Adrenal gland (tissue), 12 donors: ENCODE measurements around the gene MRPL41. TPM values are rescaled to one million over a fixed set of nuclear protein-coding genes. Genes with fewer than 3 reads are reported as not detected.
"Not testable (repeated sequence)": the region's sequence is repeated elsewhere in the genome, so short reads cannot be mapped to it uniquely, and the experiment has no call there.

Experiments
- DNase-seq, 7 donors: peaks; one replicate each; pipeline ENCODE4 v3.0.0-alpha.2; 2019 to 2020
- H3K27ac ChIP-seq, 5 donors: fragments of 200-600 bp; sonication (generic) in 4 of 5; 1 replicate in 3 of 5; 2 replicates in 2 of 5; pipeline versions ENCODE4 v1.5.1 to v1.8.0; 2016 to 2020; ENCODE audit warnings: mild to moderate bottlenecking in 1 of 5
- H3K27me3 ChIP-seq: fragments of 200-600 bp; 2 replicates; pipeline ENCODE4 v1.8.0; 2021
- H3K36me3 ChIP-seq, 2 donors: fragments of 200-600 bp; replicated peaks in 1 of 2; 1 replicate in 1 of 2; 2 replicates in 1 of 2; pipeline versions ENCODE4 v1.5.1 to v1.8.0; 2018 to 2022
- H3K4me1 ChIP-seq, 2 donors: fragments of 200-600 bp; replicated peaks in 1 of 2; 1 replicate in 1 of 2; 2 replicates in 1 of 2; pipeline versions ENCODE4 v1.5.1 to v1.8.0; 2018 to 2021
- H3K4me3 ChIP-seq, 4 donors: fragments of 200-600 bp; sonication (generic) in 3 of 4; one replicate each; pipeline ENCODE4 v1.5.1; 2016 to 2018
- H3K9me3 ChIP-seq, 3 donors: fragments of 200-600 bp; sonication (generic) in 1 of 3; replicated peaks in 1 of 3; 1 replicate in 2 of 3; 2 replicates in 1 of 3; pipeline versions ENCODE4 v1.5.1 to v1.8.0; 2016 to 2021
- POLR2A ChIP-seq, 2 donors: fragments of 450-650 bp; IDR thresholded peaks; one replicate each; pipeline ENCODE4 v1.6.1; 2017; ENCODE audit warnings: antibody characterized with exemption in 2 of 2, mild to moderate bottlenecking in 2 of 2, moderate library complexity in 1 of 2
- WGBS, 4 donors: extraction: QIAGEN DNeasy Blood & Tissue Kit in 2 of 4; methylation state at CpG; one replicate each; pipeline versions ENCODE4 v1.1.5 to v1.1.7; 2013 to 2017; 5-methylcytosine and 5-hydroxymethylcytosine counted together
- intact Hi-C, 2 donors: fragments of 100-400 bp; cut with DNase I; formaldehyde crosslinking; loops; one replicate each; pipeline versions ENCODE4 v1.14.1 to v1.15.0; 2022 to 2023
- polyA plus RNA-seq, 3 donors: library from polyadenylated mRNA; stranded (reverse); fragments of 200-250 nt in 2 of 3; fragments of 350-450 nt in 1 of 3; fragmentation: Illumina TruSeq in 1 of 3; extraction: RNeasy Lipid Tissue Mini Kit (QIAGEN cat#74804) in 1 of 3; gene quantifications; one replicate each; pipeline ENCODE4 v1.2.3, GENCODE V29; 2013 to 2014
- total RNA-seq, 9 donors: library from RNA; depleted of rRNA in 4 of 9; stranded (reverse); fragments of >200 nt in 4 of 9; fragments of 120-200 nt in 1 of 9; fragmentation: NEBNext Ultra II Directional in 1 of 9; extraction: Animal tissue kit (Norgen Biotek cat#: 25700) in 1 of 9; gene quantifications; one replicate each; pipeline versions ENCODE4 v1.1.0 to v1.2.4, GENCODE V29; 2013 to 2023
- TF ChIP-seq, protein P1 (sequence below), 6 experiments: fragments of 450-650 bp in 4 of 6; fragments of 200-600 bp in 2 of 6; sonication (generic) in 1 of 6; IDR thresholded peaks; 1 replicate in 5 of 6; 2 replicates in 1 of 6; pipeline versions ENCODE4 v1.5.1 to v1.8.0; 2016 to 2021; ENCODE audit warnings: antibody characterized with exemption in 6 of 6, mild to moderate bottlenecking in 2 of 6, moderate library complexity in 1 of 6
- donor health status: healthy with polysubstance abuse.
- donor health status: Bipolar disorder and iron deficiency.
- donor health status: DM: yes; HTN: yes; CAD: no.
- donor health status: DM: no; HTN: no; CAD: no.
- donor health status: DM: no; HTN: no; CAD: no.
- donor health status: DM: yes; HTN: yes; CAD: no.

MRPL41 gene
- total and polyA plus RNA-seq, 12 donors: 6.1 to 335 (median 84.6) TPM

DNA sequence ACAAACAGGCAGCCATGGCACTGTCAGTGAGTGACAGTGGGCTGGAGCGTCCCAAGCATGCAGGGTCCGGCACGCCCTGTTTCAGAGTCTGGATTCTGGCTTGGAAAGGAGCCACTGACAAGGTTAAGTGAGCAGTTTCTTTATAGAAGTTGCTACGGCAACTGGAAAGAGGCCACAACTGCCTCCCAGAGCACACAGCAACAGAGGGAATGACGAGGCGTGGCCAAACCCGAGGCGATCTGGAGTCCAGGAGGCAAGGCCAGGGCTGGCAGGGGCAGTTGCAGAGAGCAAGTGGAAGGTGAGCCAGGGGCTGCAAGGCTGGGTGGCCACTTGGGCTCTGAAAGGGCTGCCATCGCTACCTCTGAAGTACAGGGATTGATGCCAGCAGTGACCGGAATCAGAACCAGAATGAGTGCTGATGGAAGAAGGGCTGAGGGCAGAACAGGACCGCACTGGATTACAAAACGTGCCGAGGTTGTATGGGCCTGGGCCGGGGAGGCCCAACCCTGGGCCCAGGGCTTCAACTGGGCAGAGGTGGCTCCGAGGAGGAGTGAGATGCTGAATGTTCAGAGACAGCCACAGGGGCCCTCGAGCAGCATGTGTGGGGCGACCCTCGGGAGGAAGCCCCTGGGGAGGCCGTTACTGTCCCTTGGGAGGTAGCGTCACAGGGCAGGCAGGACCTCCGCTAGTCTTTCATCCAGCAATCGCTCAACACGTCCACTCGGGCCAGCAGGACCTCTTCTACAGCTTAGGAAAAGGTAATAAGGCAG, 4.6 kb downstream of the MRPL41 start:
- H3K9me3 ChIP-seq: no peaks in the 10 kb centered on the region
- DNase-seq: peak; percentile 50 to 85 (median 76)
- intact Hi-C loops: no loop called here
- no peaks in the 10 kb centered on the region for H3K27me3 ChIP-seq
- H3K27ac ChIP-seq: peak overlapping the region in 2 of 5 donors; percentile 0 to 47
- WGBS, 4 donors: 66 to 78% (median 75%) methylated on average over 13 to 24 of the region's 24 CpGs
- TF ChIP-seq, protein P1, sequence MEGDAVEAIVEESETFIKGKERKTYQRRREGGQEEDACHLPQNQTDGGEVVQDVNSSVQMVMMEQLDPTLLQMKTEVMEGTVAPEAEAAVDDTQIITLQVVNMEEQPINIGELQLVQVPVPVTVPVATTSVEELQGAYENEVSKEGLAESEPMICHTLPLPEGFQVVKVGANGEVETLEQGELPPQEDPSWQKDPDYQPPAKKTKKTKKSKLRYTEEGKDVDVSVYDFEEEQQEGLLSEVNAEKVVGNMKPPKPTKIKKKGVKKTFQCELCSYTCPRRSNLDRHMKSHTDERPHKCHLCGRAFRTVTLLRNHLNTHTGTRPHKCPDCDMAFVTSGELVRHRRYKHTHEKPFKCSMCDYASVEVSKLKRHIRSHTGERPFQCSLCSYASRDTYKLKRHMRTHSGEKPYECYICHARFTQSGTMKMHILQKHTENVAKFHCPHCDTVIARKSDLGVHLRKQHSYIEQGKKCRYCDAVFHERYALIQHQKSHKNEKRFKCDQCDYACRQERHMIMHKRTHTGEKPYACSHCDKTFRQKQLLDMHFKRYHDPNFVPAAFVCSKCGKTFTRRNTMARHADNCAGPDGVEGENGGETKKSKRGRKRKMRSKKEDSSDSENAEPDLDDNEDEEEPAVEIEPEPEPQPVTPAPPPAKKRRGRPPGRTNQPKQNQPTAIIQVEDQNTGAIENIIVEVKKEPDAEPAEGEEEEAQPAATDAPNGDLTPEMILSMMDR (IDR thresholded peaks at IDR 0.05): no peak
- no peak for TF ChIP-seq POLR2A (IDR thresholded peaks at IDR 0.05)
- H3K4me3 ChIP-seq: no peak overlapping the region
- peaks cover 0 to 36% of the 10 kb centered on the region in 2 donors for H3K36me3 ChIP-seq
- H3K4me1 ChIP-seq: peaks cover 0 to 9% of the 10 kb centered on the region in 2 donors

DNA sequence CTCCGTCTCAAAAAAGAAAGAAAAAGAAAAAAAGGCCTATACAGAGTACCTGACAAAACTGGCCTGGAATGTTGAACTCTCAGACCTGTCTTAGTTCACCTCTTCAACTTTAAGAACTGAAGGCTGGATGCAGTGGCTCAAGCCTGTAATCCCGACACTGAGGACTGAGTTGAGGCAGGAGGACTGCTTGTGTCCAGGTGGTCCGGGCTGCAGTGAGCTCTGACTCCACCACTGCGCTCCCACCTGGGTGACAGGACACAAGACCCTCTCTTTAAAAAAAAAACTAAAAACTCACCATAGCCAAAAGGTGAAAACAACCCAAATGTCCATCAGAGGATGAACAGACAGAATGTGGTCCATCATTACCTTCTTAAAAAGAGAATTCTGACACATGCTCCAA, 6.4 kb downstream of the MRPL41 start:
- no peak for TF ChIP-seq POLR2A (IDR thresholded peaks at IDR 0.05)
- TF ChIP-seq, protein P1 (IDR thresholded peaks at IDR 0.05): no peak
- DNase-seq: no peak
- no peaks in the 10 kb centered on the region for H3K9me3 ChIP-seq
- H3K4me3 ChIP-seq: no peak overlapping the region
- intact Hi-C loops: no loop called here
- no peaks in the 10 kb centered on the region for H3K27me3 ChIP-seq
- H3K36me3 ChIP-seq: peaks cover 0 to 42% of the 10 kb centered on the region in 2 donors
- 95 to 100% (median 97%) methylated on average over 4 of the region's 4 CpGs for WGBS, 4 donors
- no peaks in the 10 kb centered on the region for H3K4me1 ChIP-seq
- H3K27ac ChIP-seq: no peak overlapping the region

DNA sequence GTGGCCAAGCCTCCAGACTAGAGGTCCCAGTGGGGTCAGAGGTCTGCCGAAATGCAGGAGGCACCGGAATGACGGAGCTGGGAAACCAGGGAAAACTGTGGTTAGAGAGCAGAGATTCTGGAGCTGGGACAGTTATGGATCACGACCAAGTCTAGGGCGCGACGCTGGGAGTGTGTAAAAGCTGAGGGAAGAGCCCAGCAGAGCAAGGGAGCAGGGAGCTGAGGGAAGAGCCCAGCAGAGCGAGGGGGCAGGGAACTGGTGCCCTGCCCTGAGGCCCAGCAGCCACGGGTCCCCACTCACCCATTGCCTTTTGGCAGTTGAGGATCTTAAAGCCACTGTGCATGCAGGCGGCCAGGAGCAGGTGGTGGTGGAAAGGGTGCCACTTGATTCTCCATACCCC, 12.5 kb downstream of the MRPL41 start:
- WGBS, 4 donors: 91 to 97% (median 94%) methylated on average over 10 of the region's 10 CpGs
- H3K27me3 ChIP-seq: no peaks in the 10 kb centered on the region
- H3K9me3 ChIP-seq: no peaks in the 10 kb centered on the region
- DNase-seq: no peak
- no peaks in the 10 kb centered on the region for H3K4me1 ChIP-seq
- peaks cover 0 to 22% of the 10 kb centered on the region in 2 donors for H3K36me3 ChIP-seq
- no peak overlapping the region for H3K4me3 ChIP-seq
- intact Hi-C loops: no loop called here
- TF ChIP-seq, protein P1 (IDR thresholded peaks at IDR 0.05): no peak
- TF ChIP-seq POLR2A (IDR thresholded peaks at IDR 0.05): no peak
- H3K27ac ChIP-seq: no peak overlapping the region

DNA sequence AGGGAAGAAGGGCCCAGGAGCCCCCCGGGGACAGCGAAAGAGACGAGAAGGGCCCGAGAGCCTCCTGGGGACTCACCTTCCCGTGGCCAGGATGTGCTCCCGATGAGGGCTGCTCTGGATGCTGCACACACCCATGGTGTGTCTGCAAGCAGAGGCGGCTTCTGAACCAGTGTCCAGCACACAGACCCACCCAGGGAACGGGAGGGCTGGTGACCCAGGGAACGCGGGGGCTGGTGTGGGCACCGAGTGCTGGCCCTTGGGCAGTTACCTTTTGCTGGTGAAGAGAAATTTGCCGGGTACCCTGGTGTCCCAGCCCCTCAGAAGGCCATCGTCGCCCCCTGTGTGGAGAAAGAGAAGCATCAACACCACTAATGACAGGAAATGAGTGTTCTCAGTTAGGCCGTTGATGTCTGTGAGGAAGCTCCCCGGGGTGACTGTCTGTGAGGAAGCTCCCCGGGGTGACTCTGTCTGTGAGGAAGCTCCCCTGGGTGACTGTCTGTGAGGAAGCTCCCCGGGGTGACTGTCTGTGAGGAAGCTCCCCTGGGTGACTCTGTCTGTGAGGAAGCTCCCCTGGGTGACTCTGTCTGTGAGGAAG, 13.2 kb downstream of the MRPL41 start:
- WGBS, 4 donors: 90 to 92% (median 91%) methylated on average over 14 to 17 of the region's 18 CpGs
- intact Hi-C loops: no loop called here
- H3K4me3 ChIP-seq: no peak overlapping the region
- DNase-seq: no peak
- no peak overlapping the region for H3K27ac ChIP-seq
- H3K27me3 ChIP-seq: no peaks in the 10 kb centered on the region
- H3K9me3 ChIP-seq: no peaks in the 10 kb centered on the region
- no peaks in the 10 kb centered on the region for H3K4me1 ChIP-seq
- no peak for TF ChIP-seq POLR2A (IDR thresholded peaks at IDR 0.05)
- TF ChIP-seq, protein P1 (IDR thresholded peaks at IDR 0.05): no peak
- H3K36me3 ChIP-seq: peaks cover 0 to 22% of the 10 kb centered on the region in 2 donors

DNA sequence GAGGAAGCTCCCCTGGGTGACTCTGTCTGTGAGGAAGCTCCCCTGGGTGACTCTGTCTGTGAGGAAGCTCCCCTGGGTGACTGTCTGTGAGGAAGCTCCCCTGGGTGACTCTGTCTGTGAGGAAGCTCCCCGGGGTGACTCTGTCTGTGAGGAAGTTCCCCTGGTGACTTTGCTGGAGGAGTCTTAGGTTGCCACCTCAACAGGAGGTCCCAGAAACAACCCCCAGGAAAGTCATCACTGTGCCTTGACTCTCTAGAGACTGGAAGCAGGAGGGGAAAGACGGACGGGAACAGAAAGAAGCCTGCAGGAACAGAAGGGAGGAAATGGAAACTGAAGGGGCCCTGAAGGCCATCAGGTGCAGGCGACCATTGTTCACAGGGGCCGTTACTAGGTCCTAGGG, 16.8 kb downstream of the MRPL41 start:
- 85 to 89% (median 88%) methylated on average over 4 to 5 of the region's 5 CpGs for WGBS, 4 donors
- H3K27me3 ChIP-seq, H3K4me1 ChIP-seq, DNase-seq, H3K4me3 ChIP-seq, intact Hi-C loops, H3K9me3 ChIP-seq, H3K27ac ChIP-seq: not testable (repeated sequence)
- H3K36me3 ChIP-seq: peaks cover 0 to 34% of the 10 kb centered on the region in 2 donors
